Erythroblast (primary cell): Measurements from ENCODE around the gene ME3.

Experiments used
- GATA1 ChIP-seq: IDR thresholded peaks from 2 replicates; pipeline ENCODE4 v1.6.1; 2011; ENCODE audit warnings: low read depth, mild to moderate bottlenecking, control low read depth, low read length, moderate library complexity
- POLR2A ChIP-seq: IDR thresholded peaks from 2 replicates; pipeline ENCODE4 v1.6.1; 2011; ENCODE audit warnings: mild to moderate bottlenecking, low read length

DNA sequence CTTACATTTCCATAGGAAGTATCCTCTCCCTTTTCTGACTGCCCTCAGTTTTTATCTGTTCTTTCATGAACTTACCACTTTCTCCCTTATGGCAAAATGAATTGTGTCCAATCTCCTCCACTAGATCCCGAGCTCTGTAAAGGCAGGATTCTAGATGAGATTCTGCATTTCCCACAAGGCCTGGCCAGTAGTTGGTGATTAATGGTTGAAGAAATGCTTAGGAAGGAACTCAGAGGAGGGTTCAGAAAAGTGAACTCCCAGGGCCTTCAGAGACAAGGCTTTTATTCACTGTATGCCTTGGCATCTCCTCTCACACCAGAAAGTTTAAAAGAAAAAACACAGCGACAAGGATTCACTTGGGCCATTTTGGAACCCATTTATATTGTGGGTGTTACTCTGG is 231.6 kb downstream of the ME3 start:
- no peak for TF ChIP-seq POLR2A
- no peak for TF ChIP-seq GATA1
